ENCODE data around the gene HSPH1.
"Not testable (repeated sequence)": the region's sequence is repeated elsewhere in the genome, so short reads cannot be mapped to it uniquely, and the experiment has no call there.

Gene HSPH1

DNA sequence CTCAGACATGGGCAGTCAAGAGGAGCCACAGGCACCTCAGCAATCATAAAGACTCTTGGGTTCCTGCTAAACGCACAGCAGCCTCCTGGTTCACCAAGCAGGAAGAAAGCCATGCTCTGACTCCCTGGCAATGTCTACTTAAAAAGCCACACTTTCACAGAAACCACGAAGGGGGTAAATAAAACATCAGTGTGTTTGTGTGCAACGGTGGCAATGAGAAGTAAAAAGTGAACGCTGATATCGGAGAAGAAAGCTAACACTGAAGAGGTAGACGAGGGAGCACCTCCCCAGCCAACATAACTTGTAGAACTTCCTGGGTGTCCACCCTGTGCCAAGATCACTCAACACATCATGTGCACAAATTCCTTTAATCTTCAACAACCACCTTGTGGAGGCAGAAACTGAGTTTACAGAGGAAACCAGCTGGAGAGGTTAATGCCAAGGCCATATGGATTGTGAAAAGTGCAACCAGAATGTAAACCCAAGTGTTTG is 30.2 kb downstream of the HSPH1 start:
- no peak for DNase-seq (ENCODE audit: low read depth)

DNA sequence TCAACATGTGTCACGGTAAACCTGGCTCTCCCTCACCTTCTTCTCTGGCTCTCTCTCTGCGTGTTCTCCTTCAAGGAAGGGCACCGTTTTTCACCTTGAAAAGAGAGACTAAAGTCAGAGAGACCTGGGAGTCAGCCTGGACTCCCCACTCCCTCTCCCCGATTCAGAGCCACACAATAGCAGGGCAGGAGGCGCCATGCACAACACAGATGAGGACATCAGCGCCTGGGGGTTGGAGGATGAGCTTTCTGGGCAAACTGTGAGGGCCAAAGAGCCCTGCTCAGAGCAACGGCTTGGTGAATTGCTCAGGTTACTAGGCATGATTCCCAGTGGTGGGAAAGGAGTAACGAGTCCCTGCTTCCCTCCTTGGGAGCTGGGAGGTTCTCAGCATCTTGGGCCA is 32.3 kb downstream of the HSPH1 start:
- DNase-seq (ENCODE audit: low read depth), result no peak

DNA sequence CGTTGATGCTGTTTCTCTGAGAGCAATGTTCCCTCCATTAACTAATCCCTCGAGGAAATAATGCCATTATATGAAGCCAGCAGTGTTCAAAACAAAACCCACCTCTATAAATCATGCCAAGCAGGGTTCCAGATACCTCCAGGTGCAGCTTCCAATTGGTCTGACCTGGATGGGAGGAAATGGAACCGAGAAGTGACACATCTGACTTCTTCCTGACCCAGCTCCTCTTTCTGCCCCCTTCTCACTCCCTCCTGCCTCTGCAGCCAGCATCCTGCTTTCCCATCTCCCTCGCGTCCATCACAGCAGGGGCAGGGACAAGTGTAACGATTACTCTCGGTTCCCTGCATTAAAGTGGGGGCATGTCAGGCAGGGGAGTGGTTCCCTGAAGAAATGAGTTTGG is 37.5 kb downstream of the HSPH1 start:
- no peak for DNase-seq (ENCODE audit: low read depth)

DNA sequence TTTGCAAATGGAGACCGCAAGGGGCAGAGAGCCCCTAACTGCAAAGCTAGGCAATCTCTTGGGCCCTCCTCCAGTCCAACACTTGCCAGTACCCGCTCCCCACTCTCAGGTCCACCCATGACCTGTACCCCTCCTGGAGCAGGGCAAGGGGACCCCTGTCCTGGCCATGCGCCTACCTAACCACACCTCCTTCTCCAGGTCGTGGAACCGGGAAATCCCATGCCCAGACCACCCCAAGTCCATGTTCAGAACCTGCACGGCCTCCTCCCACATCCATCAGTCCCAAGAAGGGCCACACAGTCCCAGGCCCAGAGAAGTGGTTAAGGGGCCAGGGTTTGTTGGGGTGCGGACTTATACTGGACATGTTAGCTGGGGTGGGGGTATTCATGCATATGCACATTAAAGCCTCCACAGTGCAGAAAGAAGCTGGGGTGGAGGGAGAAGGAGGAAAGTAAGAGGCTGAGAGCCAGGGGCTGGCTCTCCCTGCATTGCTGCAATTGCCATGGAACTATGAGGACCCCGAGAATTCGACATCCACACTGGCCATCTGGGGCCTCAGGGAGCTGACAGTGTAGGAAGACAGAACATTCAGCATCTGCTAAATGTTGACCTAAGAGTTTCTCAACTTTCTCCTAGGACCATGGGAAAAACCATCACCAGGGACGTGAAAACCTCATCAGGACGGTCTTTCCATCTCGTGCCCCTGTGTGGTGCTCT is 39.0 kb downstream of the HSPH1 start:
- no peak for DNase-seq (ENCODE audit: low read depth)

DNA sequence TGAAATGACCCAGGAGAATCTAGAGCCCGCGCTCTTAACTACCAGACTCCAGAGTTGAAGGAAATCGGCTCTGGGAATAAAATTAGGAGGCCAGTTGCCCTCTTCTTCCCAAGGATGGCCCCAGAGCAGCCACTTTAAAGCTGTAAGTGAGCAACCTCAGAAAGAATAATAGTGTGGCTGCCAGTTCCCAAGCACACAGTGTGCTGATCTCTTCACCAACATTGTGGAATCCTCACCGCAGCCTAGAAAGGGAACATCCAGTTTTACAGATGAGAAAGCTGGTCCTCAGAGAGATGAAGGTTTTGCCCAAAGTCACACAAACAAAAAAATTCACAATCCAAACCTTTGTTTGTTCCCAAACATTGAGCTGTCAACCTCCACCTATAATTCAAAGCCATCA is 39.6 kb downstream of the HSPH1 start:
- no peak for DNase-seq (ENCODE audit: low read depth)

DNA sequence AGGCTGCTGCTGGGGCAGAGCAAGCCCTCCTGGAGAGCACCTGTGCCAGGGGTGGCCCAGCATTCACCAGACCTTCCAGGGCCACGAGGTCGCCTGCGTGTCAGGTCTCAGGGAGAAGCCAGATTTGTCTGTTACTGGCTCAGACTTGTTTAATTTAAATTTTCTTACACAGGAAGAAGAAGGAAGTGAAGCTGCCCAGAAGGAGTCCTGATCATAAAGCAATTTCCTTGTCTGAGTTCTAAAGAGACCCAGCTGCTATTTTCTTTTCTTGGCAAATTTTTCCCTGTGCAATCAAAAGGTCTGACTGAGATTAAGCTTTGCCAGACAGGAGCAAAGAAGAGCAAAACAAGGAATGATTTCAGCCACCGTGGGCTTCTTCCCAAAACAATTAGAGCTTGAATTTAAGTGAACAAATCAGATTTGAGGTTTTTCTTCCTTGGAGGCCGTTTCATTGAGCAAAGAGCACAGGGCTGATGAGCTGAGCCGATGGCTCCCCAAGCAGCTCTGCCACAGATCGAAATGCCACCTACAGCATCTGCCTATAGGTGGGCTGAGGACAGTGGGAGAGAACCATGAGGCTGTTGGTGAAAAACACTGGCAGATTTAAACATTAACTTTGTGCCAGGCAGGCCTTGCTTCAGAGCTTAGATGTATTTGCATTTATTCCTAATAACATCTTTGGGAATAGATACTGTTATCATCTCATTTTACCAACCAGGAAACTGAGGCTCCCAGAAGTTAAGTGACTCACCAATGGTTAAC is 40.1 kb downstream of the HSPH1 start:
- DNase-seq (ENCODE audit: low read depth), result no peak

DNA sequence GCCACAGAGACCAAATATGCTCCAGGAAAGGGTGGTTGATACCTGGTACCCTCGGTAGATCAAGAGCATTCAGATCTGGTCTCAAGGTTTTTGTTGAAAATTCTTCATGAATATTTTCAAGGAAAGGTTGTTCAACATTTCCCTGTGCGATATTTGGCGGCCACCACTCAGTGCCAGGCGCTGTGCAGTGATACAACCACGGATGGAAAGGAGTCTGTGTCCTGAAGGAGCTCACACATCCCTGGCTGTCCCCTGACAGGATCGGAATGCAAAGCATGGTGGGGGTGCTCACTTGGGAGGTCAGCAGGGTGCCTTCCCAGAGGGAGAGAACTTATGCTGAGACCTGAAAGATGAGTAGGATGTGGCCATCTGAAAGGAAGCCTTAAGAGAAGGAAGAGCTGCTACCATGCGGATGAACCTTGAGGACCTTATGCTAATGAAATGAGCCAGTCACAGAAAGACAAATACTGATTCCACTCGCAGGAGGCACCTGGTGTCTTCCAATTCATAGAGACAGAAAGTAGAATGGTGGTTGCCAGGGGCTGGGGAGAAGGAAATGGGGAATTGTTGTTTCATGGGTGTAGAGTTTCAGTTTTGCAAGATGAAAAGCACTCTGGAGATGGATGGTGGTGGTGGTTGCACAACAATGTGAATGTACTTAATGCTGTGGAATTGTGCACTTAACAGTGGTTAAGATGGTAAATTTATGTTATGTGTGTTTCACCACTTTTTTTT is 41.6 kb downstream of the HSPH1 start:
- no peak for DNase-seq (ENCODE audit: low read depth)

DNA sequence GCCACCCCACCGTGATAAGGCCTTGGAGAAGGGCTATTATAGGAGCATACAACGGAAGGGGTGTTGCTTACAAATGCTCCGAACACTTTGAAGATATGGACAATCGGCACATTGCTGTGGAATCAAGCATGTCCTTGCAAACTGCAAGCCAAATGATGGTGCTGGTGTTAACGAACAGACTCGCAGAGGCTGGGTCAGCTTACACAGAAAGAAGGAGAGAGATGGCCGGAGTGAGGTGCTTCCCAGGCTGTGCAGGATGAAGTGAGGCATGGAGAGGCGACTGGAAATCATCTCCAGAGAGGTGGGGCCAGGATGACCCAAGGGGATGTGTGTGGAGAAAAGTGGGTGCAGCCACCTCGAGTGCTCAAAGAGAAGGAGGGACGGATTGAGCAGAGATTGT is 42.2 kb downstream of the HSPH1 start:
- DNase-seq (ENCODE audit: low read depth), result no peak

DNA sequence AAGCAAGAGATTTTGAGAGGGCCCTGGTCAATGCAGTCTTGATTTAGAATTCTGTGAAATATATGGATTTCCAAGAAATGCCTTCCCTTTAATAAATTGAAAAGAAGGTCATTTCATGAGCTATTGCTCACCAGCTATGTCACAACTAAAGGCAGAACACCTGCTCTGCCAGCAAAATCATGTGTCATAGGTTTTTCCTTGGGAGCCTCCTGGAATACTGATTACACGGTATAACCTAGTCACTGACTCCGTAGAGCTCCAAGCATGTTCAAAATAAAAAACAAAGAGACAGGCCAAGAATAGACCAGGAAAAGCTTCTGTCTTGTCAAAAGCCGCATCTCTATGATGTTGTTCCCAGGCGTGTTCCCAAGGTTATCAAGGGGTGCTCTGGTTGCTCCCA is 45.5 kb downstream of the HSPH1 start:
- no peak for DNase-seq (ENCODE audit: low read depth)

DNA sequence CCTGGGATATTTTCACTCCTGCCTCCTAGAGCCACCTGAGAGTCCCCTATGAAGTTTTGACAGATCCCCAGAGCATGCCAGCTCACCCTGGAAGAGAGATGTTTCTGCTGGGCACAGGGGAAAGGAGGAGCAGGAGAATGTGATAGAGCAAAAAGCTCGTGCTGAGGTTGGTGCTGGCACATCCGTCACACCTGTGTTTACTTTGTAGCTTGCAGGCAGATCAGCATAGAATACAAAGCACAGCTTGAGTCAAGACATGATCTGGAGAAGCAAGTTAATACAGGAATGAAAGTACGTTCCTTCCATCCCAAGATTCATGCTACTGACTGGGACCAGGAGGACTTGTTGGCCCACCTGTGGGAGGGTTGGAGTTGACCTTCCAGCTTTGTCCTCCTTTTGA is 46.1 kb downstream of the HSPH1 start:
- DNase-seq (ENCODE audit: low read depth), result no peak

DNA sequence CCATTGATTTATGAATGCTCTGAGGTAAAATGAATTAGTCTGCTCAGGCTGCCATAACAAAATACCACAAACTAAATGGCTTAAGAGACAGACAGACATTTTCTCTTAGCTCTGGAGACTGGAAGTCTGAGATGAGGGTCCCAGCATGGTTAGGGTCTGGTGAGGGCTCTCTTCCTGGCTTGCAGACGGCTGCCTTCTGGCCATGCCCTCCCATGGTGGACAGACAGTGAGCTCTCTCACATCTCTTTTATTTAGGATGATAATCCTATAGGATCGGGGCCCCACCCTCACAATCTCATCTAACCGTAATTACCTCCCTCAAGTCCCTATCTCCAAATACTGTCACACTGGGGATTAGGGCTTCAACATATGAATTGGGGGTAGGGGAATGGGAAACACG is 47.1 kb downstream of the HSPH1 start:
- no peak for DNase-seq (ENCODE audit: low read depth)

DNA sequence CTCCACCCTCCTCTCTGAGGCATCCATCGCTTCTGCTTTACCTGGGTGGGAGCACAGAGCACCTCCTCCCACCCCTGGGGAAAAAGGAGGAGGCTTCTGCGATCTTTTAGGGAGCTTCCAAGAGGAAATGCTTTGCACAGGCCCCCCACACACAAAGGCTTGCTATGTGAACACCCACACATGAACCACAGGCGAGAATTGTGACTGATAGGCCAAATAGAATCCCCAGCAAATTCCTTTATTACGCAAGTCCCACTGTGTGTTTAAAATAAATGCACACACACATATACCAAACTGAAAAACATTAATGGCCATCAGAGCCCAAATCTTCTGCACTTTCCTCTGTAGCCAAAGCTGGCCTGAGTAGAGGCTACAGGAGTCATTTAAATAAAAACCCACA is 50.6 kb downstream of the HSPH1 start:
- DNase-seq (ENCODE audit: low read depth), result no peak

DNA sequence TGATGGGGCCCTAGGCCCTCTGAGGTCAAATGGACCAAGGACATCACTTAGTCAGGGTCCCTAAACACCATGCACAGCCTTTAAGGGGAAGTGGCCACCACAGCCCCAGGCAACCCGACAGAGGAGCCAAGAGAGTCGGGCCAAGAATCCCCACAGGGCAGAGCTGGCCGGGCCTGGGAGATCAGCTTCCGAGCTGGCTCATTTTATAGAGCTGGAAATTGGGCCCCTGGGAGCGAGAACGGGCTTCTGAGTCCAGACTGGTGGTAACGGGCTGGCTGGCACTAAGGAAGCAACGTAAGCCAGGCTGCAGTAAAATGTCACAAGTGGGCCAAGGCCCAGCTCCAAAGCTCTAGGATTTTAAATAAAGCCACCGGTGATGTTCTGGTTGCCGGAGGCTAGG is 51.1 kb downstream of the HSPH1 start:
- DNase-seq (ENCODE audit: low read depth), result no peak

DNA sequence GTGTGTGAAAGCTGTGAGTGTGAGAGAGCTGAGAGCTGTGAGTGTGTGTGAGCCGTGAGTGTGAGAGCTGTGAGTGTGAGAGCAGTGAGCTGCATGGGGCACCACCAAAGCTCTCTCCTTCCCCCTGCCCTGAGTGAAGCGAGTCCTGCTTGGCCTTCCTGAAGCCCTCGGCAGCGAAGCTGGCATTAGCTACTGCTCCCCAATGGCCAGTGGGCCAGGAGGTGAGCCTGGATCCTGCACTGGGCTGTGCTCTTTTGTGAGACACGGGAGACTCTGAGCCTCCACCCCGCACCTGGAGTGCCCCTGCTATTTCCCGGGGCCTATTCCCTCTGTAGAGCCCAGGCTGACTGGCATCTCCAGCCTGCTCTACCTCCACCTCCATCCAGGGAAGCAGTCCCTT is 51.5 kb downstream of the HSPH1 start:
- no peak for DNase-seq (ENCODE audit: low read depth)

DNA sequence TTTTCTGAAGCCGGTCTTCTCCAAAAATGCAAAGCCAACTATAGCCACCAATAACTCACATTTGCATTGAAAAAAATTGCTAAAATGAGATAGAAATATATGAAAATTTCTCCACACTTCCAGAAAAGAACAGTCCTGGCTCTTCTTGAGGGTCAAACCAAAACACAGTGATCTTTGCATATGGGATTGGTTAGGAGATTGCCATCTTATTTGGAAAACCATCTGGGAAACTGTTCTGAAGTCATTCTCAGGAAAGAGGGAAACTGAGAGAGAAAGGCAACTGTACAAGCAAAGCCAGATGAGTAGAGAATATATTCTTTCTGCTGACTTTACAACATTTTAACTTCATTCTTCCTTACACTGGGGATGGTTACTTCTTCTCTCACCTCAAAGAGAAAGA is 54.6 kb downstream of the HSPH1 start:
- no peak for DNase-seq (ENCODE audit: low read depth)

DNA sequence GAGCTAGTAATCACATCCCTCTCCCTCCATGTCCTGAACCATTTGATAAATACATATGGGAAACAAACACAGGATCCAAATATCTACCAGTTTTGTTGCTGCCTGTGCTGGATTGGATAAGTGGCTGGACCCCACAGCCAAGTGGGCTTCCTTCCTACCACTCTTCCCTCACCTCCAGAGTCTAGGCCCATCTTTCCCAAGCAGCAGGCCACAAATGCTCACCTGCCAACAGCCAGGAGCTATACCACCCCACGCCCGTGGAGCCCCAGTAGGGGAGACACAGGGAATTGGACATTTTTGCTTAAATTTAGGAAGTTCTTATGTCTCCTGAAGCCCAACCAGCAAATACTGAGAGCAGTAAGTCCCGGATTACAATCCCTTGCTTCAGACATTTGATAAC is 55.8 kb downstream of the HSPH1 start:
- DNase-seq (ENCODE audit: low read depth), result no peak

DNA sequence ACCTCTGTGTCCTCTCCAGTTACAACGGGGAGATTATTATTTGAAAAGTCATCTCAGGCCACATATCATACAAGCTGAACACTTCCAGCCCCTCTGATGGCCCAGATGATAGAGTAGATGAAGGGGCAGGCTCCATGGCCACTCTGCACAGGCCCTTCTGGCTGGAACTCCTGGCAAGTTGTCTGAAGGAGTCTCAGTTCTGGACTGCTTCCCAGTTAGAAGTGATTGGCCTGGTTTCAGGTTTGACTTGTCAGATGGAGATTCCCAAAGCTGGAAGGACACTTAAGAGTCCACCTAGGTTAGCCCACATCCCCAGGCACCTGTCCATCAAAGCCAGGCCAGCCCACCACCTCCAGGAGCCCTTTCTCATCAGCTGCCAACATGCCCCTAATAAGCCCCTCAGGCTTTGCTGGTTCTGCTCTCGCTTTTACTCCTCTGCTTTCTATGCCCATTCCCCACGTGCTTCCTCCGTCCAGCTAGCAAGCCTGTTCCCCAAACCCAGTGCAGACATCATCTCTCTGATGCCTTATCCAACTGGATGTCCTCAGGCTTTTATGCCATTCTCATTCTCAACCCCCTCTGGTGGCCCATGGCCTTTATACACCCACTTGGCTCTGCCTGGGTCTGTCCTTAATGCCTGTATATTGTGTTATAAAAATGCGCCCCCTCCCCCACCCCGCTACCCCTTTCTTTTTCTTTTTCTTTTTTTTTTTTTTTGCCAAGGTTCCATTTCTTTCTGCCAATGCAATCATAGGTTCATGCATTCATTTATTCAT is 56.5 kb downstream of the HSPH1 start:
- DNase-seq (ENCODE audit: low read depth), result no peak

DNA sequence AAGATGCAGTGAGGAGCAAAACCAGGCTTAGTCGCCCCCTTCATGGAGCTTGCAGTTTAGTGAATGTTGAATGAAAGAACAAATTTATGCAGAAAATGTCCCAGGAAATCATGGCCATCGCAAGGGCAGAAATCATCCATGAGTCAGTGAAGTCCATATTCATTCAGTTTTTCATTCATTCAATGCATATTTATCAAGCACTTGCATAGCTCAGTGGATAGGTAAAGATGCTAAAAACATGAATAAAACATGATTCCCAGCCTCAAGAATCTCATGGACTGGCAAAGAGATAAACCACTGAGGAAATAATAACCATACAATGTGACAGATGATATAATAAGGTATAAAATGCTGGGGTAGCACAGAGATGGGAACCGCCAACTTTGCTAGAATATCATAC is 58.8 kb downstream of the HSPH1 start:
- no peak for DNase-seq (ENCODE audit: low read depth)

DNA sequence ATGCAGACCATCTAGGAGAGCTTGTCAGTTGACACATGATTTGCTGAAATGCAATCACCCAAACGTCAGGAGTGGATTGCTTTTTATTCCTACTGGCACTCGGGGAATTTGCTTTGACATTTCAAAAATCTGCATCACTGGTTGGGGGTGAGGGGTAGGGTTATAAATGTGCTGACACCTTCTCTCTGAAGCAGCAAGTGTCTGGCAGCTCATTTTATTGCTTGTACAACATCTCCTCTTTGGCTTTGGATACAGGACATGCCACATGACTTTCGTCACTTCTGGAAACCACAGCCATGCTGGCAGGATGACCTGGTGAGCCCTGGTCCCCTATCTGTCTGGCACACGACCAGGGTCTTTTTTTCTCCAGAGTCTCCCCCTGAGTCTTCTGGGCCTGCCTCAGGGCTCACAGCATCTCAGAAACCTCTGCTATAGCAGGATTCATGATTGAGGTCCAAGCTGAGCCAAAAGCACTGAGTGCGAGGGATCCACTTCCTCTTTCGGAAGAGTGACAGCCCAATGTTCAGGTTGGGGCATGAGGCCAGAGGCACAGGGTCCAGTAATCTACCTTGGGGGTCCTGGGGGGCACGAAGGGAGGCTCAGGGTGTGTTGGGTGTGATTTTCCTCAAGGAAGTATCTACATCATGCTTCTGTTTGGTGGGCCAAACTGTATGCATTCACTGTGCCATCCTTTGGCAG is 60.1 kb downstream of the HSPH1 start:
- no peak for DNase-seq (ENCODE audit: low read depth)

DNA sequence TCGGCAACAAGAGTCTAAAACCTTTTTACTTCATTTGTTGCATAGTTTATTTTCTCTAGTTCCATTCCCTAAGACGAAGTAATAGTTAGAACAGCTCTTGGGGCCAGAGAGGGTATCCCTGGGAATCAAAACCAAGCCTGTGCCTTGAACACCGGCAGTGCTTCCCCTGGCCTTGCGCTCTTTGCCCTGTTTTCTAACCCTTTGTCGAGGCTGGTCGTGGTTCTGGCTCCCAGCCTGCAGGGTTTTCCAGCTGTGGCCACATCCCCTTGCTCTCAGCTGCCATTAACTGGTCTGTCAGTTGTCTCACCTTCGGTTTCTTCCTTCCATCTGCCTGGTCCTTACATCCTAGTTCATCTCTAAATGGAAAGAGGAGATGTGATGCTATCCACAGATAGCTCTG is 61.0 kb downstream of the HSPH1 start:
- no peak for DNase-seq (ENCODE audit: low read depth)

DNA sequence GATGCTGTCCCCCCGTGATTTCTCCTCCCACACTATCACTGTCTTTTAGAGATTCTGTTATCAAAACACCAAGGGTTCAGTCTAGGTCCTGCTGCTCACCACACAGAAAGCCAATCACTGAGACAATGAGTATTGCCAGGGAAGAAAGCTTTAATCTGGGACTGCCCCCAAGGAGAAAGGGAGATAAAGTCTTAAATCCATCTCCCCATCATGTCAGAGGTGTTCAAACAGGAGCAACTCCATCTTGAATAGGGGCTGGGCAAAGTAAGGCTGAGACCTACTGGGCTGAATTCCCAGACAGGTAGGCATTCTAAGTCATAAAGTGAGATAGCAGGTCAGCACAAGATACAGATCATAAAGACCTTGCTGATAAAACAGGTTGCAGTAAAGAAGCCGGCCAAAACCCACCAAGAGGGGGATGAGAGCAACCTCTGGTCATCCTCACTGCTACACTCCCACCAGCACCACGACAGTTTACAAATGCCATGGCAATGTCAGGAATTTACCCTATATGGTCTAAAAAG is 63.7 kb downstream of the HSPH1 start:
- not testable (repeated sequence) for DNase-seq (ENCODE audit: low read depth)

All from ELR (cell line).